Activated T-helper 1 cell treated with anti-CD3 and anti-CD28 coated beads, Interleukin-12 subunit alpha, Interleukin-12 subunit beta, Interleukin-2, Interleukin-4 antibody, amounts not matched to agents 30 ng/mL and 10 ng/mL and 1 ng/mL, durations not matched to agents 14 hours and 24 hours and 36 hours (primary cell): ENCODE data around the gene TEX52. TPM values are rescaled to one million over a fixed set of nuclear protein-coding genes. Genes with fewer than 3 reads are reported as not detected.

Experiments
- DNase-seq: peaks from one replicate; pipeline ENCODE4 v3.0.0; 2021; ENCODE audit warnings: low spot score
- H3K27ac Mint-ChIP-seq: one replicate; pipeline ENCODE4 v1.8.0; 2021; ENCODE audit warnings: mild to moderate bottlenecking, mixed read lengths
- H3K27me3 Mint-ChIP-seq: one replicate; pipeline ENCODE4 v1.8.0; 2022; ENCODE audit warnings: mild to moderate bottlenecking, moderate library complexity, mixed read lengths; ENCODE audit not compliant: insufficient read depth
- H3K36me3 Mint-ChIP-seq: one replicate; pipeline ENCODE4 v1.8.0; 2021; ENCODE audit warnings: low read depth, mixed read lengths
- H3K4me1 Mint-ChIP-seq: one replicate; pipeline ENCODE4 v1.8.0; 2021; ENCODE audit warnings: low read depth, mixed read lengths
- H3K4me3 Mint-ChIP-seq: one replicate; pipeline ENCODE4 v1.8.0; 2021; ENCODE audit warnings: mild to moderate bottlenecking, moderate library complexity, mixed read lengths
- H3K9me3 Mint-ChIP-seq: one replicate; pipeline ENCODE4 v1.8.0; 2021; ENCODE audit warnings: mixed read lengths
- intact Hi-C: fragments of 100-400 bp; cut with micrococcal nuclease; formaldehyde crosslinking; loops from one replicate; pipeline ENCODE4 v1.15.1; 2024
- total RNA-seq: library from RNA; stranded (reverse); gene quantifications from 2 replicates; pipeline ENCODE4 v1.2.3, GENCODE V29; 2022

TEX52 gene
- total RNA-seq, 1 donor from 2014 or later, result not detected

GRCh38 chr12:2858944-2859421 lies 2.1 kb upstream of the TEX52 start:
- DNase-seq, result no peak
- intact Hi-C loops, result no loop called here
- H3K36me3 Mint-ChIP-seq, result peaks cover 37% of the 10 kb centered on the region
- no peak overlapping the region for H3K27ac Mint-ChIP-seq
- no peak overlapping the region for H3K4me3 Mint-ChIP-seq
- H3K4me1 Mint-ChIP-seq, result peaks cover 6% of the 10 kb centered on the region
- H3K9me3 Mint-ChIP-seq, result no peaks in the 10 kb centered on the region
- H3K27me3 Mint-ChIP-seq, result no peaks in the 10 kb centered on the region

DNA sequence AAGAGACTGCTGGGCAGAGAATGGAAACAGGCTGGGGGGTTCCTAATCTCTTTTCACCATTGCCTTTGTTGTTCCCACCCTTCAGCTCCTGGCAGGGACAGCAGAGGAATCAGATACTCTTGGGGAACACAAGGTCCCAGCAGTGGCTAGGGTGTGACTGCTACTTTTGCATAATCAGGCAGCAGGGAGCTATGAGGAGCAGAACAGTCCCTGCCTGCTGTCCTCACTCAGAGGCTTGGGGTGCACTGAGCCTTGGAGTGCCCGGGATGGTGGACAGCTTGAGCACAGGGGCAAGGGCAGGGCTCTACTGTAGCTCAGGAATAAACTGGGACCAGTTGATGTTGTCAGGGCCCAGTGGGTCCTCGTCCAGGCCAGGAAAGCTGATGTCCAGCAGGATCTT lies 1.5 kb upstream of the TEX52 start:
- Mint-ChIP-seq H3K4me1 (peaks cover 6% of the 10 kb centered on the region), H3K36me3 (peaks cover 35% of the 10 kb centered on the region), H3K27ac (no peak overlapping the region), H3K9me3 (no peaks in the 10 kb centered on the region), H3K27me3 (no peaks in the 10 kb centered on the region), H3K4me3 (no peak overlapping the region)
- no peak for DNase-seq
- intact Hi-C loops, result no loop called here

GRCh38 chr12:2857576-2857975 lies 737 bp upstream of the TEX52 start:
- Mint-ChIP-seq H3K9me3 (no peaks in the 10 kb centered on the region), H3K4me1 (peaks cover 6% of the 10 kb centered on the region), H3K27me3 (no peaks in the 10 kb centered on the region), H3K36me3 (peaks cover 29% of the 10 kb centered on the region), H3K4me3 (no peak overlapping the region), H3K27ac (no peak overlapping the region)
- DNase-seq, result no peak
- intact Hi-C loops, result no loop called here

- Mint-ChIP-seq H3K36me3 (peaks cover 20% of the 10 kb centered on the region), H3K9me3 (no peaks in the 10 kb centered on the region), H3K4me1 (peaks cover 6% of the 10 kb centered on the region), H3K27ac (no peak overlapping the region), H3K27me3 (no peaks in the 10 kb centered on the region), H3K4me3 (no peak overlapping the region)
- intact Hi-C loops, result no loop called here
- no peak for DNase-seq
Measured at GRCh38 chr12:2856051-2856450, 788 bp downstream of the TEX52 start.

- Mint-ChIP-seq H3K36me3 (peaks cover 20% of the 10 kb centered on the region), H3K27ac (no peak overlapping the region), H3K4me3 (no peak overlapping the region), H3K27me3 (no peaks in the 10 kb centered on the region), H3K4me1 (peaks cover 6% of the 10 kb centered on the region), H3K9me3 (no peaks in the 10 kb centered on the region)
- intact Hi-C loops, result no loop called here
- DNase-seq, result no peak
Measured at GRCh38 chr12:2855546-2855945, 1.3 kb downstream of the TEX52 start.

- H3K27me3 Mint-ChIP-seq, result no peaks in the 10 kb centered on the region
Measured at GRCh38 chr12:2854669-2855453, 2.0 kb downstream of the TEX52 start.

DNA sequence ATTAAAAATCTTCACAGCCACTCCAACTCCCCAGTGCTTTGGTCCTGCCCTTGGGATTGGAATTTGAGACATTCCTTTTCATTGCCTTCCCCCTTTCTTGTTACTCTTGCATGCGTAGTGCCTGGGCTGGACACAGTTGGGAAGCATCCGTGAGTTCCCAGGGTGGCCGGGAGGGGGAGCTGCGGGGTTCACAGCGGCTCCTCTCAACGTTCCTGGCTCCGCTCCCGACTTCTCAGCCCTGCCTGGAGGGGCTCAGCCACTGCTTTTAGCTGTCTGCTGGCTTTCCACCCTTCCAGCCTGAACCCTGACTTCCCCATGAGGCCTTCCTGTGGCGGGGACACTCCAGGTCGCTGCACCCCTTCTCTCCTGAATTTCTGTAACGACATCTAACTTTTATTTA lies 3.2 kb downstream of the TEX52 start:
- H3K27ac Mint-ChIP-seq, result no peak overlapping the region
- no peaks in the 10 kb centered on the region for H3K9me3 Mint-ChIP-seq
- peak; percentile 19 for DNase-seq
- H3K4me3 Mint-ChIP-seq, result no peak overlapping the region
- intact Hi-C loops, result loop anchor here (1.0 kb wide), 2 partner anchors 91 to 188 kb away; no protein-coding TSS in a partner anchor
- no peaks in the 10 kb centered on the region for H3K4me1 Mint-ChIP-seq
- no peaks in the 10 kb centered on the region for H3K27me3 Mint-ChIP-seq
- H3K36me3 Mint-ChIP-seq, result peaks cover 6% of the 10 kb centered on the region

More at GRCh38 chr12:2854669-2855453, 2.0 kb downstream of the TEX52 start:
- peaks cover 13% of the 10 kb centered on the region for H3K36me3 Mint-ChIP-seq
- no peak for DNase-seq
- H3K4me3 Mint-ChIP-seq, result no peak overlapping the region
- intact Hi-C loops, result no loop called here
- no peak overlapping the region for H3K27ac Mint-ChIP-seq
- H3K9me3 Mint-ChIP-seq, result no peaks in the 10 kb centered on the region
- H3K4me1 Mint-ChIP-seq, result peaks cover 2% of the 10 kb centered on the region

- Mint-ChIP-seq H3K27me3 (no peaks in the 10 kb centered on the region), H3K9me3 (no peaks in the 10 kb centered on the region), H3K36me3 (no peaks in the 10 kb centered on the region), H3K27ac (no peak overlapping the region), H3K4me3 (no peak overlapping the region), H3K4me1 (no peaks in the 10 kb centered on the region)
- intact Hi-C loops, result no loop called here
- DNase-seq, result no peak
Measured at GRCh38 chr12:2851931-2852330, 4.9 kb downstream of the TEX52 start.

GRCh38 chr12:2845280-2845679 lies 11.6 kb downstream of the TEX52 start:
- no peaks in the 10 kb centered on the region for H3K9me3 Mint-ChIP-seq
- no peaks in the 10 kb centered on the region for H3K4me1 Mint-ChIP-seq
- no peak for DNase-seq
- H3K36me3 Mint-ChIP-seq, result no peaks in the 10 kb centered on the region
- intact Hi-C loops, result no loop called here
- no peak overlapping the region for H3K4me3 Mint-ChIP-seq
- H3K27me3 Mint-ChIP-seq, result no peaks in the 10 kb centered on the region
- H3K27ac Mint-ChIP-seq, result no peak overlapping the region

GRCh38 chr12:2844786-2845185 lies 12.1 kb downstream of the TEX52 start:
- no peaks in the 10 kb centered on the region for H3K9me3 Mint-ChIP-seq
- intact Hi-C loops, result no loop called here

GRCh38 chr12:2842948-2843347 lies 13.9 kb downstream of the TEX52 start:
- intact Hi-C loops, result no loop called here
- Mint-ChIP-seq H3K9me3 (no peaks in the 10 kb centered on the region), H3K4me3 (no peak overlapping the region), H3K36me3 (no peaks in the 10 kb centered on the region), H3K27me3 (no peaks in the 10 kb centered on the region), H3K4me1 (no peaks in the 10 kb centered on the region), H3K27ac (no peak overlapping the region)
- no peak for DNase-seq

More at GRCh38 chr12:2844786-2845185, 12.1 kb downstream of the TEX52 start:
- no peaks in the 10 kb centered on the region for H3K27me3 Mint-ChIP-seq
- H3K4me3 Mint-ChIP-seq, result no peak overlapping the region
- no peak overlapping the region for H3K27ac Mint-ChIP-seq
- H3K4me1 Mint-ChIP-seq, result no peaks in the 10 kb centered on the region
- DNase-seq, result no peak
- no peaks in the 10 kb centered on the region for H3K36me3 Mint-ChIP-seq

DNA sequence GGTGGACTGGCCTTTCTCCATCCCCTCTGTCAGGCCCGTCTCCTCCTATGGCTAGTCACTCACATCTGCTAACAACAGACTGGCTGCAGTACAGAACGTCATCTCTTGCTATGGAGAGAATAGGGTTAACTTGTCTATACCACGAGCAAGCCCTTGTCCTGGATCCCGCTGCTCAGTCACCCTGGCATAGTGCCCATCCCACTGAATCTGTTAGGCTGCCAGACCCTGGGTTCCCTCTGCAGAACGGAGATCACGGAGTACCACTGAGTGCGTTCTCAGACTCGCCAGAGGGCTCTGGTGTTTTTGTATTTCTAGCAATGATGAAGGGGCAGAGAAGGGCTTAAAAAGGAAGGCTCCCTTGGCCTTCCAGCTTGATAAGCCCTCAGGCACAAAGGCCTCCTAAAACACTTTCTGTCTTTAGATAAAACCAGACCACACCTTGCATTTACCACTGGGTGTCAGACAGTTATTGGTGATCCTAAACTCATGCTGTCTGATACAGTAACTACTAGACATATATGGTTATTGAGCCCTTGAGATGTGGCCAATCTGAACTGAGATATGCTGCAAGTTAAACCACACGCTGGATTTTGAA lies 15.7 kb downstream of the TEX52 start:
- DNase-seq, result no peak
- peaks cover 3% of the 10 kb centered on the region for H3K36me3 Mint-ChIP-seq
- H3K9me3 Mint-ChIP-seq, result no peaks in the 10 kb centered on the region
- no peaks in the 10 kb centered on the region for H3K4me1 Mint-ChIP-seq
- no peaks in the 10 kb centered on the region for H3K27me3 Mint-ChIP-seq
- intact Hi-C loops, result no loop called here
- no peak overlapping the region for H3K27ac Mint-ChIP-seq
- H3K4me3 Mint-ChIP-seq, result no peak overlapping the region

DNA sequence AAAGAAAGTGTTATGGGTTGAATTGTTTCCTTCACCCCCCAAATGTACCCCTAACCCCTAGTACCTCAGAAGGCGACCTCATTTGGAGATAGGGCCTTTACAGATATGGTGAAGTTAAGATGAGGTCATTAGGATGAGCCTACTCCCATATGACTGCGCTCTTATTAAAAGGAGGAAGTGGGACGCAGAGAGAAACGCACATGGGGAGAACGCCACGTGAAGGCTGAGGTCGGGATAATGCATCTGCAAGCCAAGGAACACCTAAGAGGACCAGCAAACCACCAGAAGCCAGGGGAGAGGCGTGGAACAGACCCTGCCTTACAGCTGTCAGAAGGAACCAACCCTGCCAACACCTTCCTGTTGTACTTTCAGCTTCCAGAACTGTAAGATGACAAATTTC lies 20.3 kb downstream of the TEX52 start:
- intact Hi-C loops, result no loop called here
- no peaks in the 10 kb centered on the region for H3K4me1 Mint-ChIP-seq
- H3K27ac Mint-ChIP-seq, result no peak overlapping the region
- no peaks in the 10 kb centered on the region for H3K9me3 Mint-ChIP-seq
- H3K4me3 Mint-ChIP-seq, result no peak overlapping the region
- peaks cover 9% of the 10 kb centered on the region for H3K36me3 Mint-ChIP-seq
- DNase-seq, result no peak
- H3K27me3 Mint-ChIP-seq, result peaks cover 2% of the 10 kb centered on the region
